HG03520 (cell line): ENCODE results near the gene PIP5K1C.
"Not testable (repeated sequence)": the region's sequence is repeated elsewhere in the genome, so short reads cannot be mapped to it uniquely, and the experiment has no call there.

ENCODE experiments used
- ATAC-seq: cut with Tn5 transposase; IDR thresholded peaks from one replicate; pipeline ENCODE4 v1.9.1; 2021; ENCODE audit warnings: mild to moderate bottlenecking, moderate library complexity; ENCODE audit not compliant: unreplicated experiment

Gene PIP5K1C

DNA sequence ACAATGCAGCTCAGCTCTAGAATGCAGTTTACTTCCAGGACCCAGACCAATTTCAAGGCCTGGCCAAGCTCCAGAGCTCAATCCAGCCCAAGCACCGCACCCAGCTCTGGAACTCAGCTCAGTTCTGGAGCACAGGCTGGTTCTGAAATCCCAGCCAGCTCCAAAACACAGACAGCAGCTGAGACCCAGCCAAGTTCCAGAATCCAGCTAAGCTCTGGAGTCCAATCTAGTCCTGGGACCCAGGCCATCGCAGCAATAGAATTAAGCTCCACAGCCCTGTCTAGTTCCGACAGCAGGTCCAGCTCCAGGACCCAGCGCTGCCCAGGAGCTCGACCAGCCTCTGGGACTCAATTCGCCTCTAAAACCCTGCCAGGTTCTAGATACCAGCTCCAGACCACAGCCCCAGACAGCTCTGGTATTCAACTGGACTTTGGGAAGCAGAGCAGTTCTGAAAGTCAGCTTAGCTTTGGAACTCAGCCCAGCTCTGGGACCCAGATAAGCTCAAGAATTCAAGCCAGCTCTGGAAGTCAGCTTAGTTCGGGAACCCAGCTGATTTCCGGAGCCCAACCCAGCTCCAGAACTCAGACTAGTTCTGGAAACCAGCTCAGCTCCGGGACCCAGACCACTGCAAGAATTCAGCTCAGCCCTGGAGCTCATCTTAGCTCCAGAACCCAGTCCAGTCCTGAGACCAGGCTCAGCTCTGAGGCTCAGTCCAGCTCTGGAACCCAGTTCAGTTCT, 108.2 kb downstream of the PIP5K1C start:
- no peak for ATAC-seq

- ATAC-seq: no peak
Measured at GRCh38 chr19:3590991-3591659, 109.1 kb downstream of the PIP5K1C start.

GRCh38 chr19:3589949-3590348, 110.3 kb downstream of the PIP5K1C start:
- no peak for ATAC-seq

GRCh38 chr19:3589439-3589838, 110.8 kb downstream of the PIP5K1C start:
- ATAC-seq: no peak

DNA sequence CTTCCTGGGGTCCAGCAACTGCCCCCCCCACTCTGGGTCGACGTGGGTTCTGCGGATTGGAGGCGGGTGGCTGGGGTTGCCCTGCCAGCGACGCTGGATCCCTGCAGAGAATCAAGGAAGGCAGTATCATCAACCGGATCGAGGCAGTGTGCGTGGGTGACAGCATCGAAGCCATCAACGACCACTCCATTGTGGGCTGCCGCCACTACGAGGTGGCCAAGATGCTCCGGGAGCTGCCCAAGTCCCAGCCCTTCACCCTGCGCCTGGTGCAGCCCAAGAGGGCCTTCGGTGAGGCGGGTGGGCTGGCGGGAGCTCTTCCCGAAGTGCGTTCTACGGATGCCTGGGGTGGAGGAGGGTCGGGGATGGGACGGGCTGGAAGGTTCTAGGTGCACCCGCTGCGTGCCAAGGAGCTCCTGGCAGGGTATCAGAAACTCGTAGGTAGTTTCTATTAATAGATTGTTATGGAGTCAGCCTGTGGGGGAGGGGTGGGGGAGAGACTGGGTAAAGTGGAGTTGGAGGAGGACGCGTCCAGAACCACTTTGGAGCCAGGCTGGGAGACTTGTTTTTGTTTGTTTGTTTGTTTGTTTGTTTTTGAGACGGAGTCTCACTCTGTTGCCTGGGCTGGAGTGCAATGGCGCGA, 113.4 kb downstream of the PIP5K1C start:
- ATAC-seq: no peak

- no peak for ATAC-seq
Measured at GRCh38 chr19:3586127-3586626, 114.1 kb downstream of the PIP5K1C start.

GRCh38 chr19:3585301-3586126, 114.8 kb downstream of the PIP5K1C start, which contains the start of gene GIPC3:
TSS of gene GIPC3 (plus strand) at chr19:3585478. CDS start at chr19:3585598, 120 bp downstream.
- ATAC-seq: no peak

DNA sequence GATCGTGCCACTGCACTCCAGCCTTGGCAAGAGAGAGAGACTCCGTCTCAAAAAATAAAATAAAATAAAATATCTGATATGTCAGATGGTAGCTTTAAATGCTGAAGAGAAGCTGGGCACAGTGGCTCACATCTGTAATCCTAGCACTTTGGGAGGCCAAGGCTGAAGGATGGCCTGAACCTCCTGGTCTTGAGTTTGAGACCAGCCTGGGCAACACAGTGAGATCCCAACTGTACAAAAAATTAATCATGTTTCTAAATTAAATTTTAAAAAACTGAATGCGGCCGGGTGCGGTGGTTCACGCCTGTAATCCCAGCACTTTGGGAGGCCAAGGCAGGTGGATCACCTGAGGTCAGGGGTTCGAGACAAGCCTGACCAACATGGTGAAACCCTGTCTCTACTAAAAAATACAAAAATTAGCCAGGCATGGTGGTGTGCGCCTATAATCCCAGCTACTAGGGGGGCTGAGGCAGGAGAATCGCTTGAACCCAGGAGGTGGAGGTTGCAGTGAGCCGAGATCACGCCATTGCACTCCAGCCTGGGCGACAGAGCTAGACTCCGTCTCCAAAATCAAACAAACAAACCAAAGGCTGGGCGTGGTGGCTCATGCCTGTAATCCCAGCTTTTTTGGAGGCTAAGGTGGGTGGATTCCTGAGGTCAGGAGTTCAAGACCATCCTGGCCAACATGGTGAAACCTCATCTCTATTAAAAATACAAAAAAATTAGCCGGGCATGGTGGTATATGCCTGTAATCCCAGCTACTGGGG, 116.0 kb downstream of the PIP5K1C start:
- not testable (repeated sequence) for ATAC-seq

DNA sequence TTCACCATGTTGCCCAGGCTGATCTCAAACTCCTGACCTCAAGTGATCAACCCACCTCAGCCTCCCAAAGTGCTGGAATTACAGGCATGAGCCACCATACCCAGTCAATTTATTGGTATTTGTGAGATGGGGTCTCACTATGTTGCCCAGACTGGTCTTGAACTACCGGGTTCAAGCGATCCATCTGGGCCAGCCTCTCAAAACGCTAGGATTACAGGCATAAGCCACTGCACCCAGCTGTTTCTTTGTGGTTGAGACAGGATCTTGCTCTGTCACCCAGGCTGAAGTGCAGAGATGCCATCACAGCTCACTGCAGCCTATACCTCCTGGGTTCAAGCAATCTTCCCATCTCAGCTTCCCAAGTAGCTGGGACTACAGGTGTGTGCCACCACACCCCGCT, 118.5 kb downstream of the PIP5K1C start:
- ATAC-seq: not testable (repeated sequence)
